ENCODE measurements around the gene UMODL1. TPM values are rescaled to one million over a fixed set of nuclear protein-coding genes. Genes with fewer than 3 reads are reported as not detected.
"Not testable (repeated sequence)": the region's sequence is repeated elsewhere in the genome, so short reads cannot be mapped to it uniquely, and the experiment has no call there.

The UMODL1 gene
- total RNA-seq, 1 donor from 2014 or later, result not detected

DNA sequence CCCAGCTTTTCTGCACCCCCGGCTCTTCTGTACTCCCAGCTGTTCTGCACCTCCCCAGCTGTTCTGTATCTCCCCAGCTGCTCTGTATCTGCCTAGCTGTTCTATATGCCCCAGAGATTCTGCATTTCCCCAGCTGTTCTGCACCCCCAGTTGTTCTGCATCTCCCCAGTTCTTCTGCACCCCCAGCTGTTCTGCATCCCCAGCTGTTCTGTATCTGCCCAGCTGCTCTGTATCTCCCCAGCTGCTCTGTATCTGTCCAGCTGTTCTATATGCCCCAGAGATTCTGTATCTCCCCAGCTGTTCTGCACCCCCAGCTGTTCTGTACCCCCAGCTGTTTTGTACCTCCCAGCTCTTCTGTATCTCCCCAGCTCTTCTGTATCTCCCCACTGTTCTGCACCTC, 41.1 kb downstream of the UMODL1 start:
- no peak for DNase-seq (ENCODE audit: low read depth in 2 of 2)

GRCh38 chr21:42112857-42113256, 41.7 kb downstream of the UMODL1 start:
- peak in 1 of 2 donors; percentile 16 for DNase-seq (ENCODE audit: low read depth in 2 of 2)

- peak; percentile 10 to 71 for DNase-seq (ENCODE audit: low read depth in 2 of 2)
Observed at GRCh38 chr21:42113926-42114409, 42.9 kb downstream of the UMODL1 start.

DNA sequence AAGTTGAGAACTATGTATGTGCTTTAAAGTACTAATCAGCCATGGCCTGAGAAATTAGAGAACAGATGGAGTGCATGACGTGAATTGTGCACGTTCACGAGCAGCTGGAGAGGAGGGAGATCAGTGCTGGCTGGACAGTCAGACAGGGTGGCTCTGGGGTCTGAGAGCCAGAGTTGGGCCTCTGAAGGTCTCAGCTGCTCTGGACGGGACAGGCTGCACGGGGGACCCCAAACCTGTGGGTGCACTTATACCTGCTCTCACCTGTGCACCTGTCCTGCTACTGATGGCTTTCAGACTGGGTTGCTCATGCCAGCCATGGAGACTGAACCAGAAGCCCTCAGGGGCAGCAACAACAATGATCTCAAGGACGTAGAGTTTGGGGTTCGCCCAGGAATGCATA, 43.5 kb downstream of the UMODL1 start:
- DNase-seq (ENCODE audit: low read depth in 2 of 2), result no peak

DNA sequence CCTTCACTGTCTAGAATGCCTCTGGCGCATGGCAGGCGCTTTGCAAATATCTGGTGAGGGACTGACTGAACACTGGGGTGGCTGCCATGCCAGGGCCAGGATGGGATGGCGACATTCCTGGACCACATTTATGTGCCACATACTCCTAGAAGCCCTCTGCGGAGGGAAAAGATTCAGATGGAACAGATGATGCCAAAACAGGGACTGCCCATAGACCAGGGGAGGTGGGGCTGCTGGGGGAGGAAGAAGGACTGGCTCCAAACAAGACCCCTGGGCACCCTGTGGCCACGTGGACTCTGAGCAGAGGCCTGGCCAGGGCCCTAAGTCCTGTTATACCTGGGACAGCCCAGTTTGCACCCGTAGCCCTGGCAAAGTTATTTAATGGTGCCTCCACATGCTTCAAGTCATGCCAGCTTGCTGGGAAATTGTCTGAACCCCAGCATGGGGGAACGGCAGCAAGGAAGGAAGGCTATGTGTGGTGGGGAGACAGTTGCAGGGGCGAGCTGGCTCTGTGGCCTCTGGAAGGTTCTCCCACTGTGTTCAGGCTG, 44.1 kb downstream of the UMODL1 start:
- DNase-seq (ENCODE audit: low read depth in 2 of 2), result no peak

DNA sequence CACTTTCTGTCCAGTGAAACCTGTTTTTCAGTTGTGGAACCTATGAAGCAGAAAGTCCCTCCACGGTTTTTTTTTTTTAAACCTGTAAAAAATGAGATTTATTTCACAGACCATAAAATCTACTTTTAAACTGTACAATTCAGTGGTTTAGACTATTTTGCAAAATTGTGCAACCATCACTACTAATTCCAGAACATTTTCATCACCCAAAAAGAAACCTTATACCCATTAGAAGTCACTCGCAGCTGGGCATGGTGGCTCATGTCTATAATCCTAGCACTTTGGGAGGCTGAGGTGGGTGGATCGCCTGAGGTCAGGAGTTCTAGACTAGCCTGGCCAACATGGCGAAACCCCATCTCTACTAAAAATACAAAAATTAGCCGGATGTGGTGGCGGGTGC, 45.4 kb downstream of the UMODL1 start:
- not testable (repeated sequence) for DNase-seq (ENCODE audit: low read depth in 2 of 2)

GRCh38 chr21:42117229-42117966, 46.3 kb downstream of the UMODL1 start:
- peak; percentile 61 to 72 for DNase-seq (ENCODE audit: low read depth in 2 of 2)

- no peak for DNase-seq (ENCODE audit: low read depth in 2 of 2)
Observed at GRCh38 chr21:42117967-42118780, 47.1 kb downstream of the UMODL1 start.

- DNase-seq (ENCODE audit: low read depth in 2 of 2), result peak in 1 of 2 donors; percentile 32
Observed at GRCh38 chr21:42118901-42119300, 47.8 kb downstream of the UMODL1 start.

GRCh38 chr21:42120101-42120902, 49.2 kb downstream of the UMODL1 start:
- no peak for DNase-seq (ENCODE audit: low read depth in 2 of 2)

DNA sequence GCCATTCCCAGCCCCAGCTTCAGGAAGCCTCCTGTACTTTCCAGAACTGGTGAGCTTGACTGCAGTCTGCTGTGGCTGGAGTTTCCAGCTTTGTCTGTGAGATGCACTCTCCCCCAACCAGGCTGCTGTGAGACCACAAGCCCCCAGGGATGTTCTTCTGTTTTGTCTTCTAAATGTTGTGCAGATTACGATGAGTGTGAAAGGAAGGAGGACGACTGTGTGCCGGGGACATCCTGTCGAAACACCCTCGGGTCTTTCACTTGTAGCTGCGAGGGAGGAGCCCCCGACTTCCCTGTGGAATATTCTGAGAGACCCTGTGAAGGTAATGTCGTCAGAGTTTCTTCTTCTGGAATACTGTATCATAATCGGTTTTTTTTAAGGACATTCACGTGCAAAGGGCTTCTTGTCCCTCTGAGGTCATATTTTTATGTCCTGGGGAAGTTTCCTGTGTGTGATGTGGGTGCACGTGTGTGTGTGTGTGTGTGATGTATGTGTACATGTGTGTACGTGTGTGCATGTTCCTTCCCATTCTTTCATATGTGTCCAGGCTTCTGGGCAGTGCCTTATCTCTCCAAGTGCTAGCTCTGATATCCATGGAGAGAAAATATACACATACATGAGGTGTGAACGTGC, 49.9 kb downstream of the UMODL1 start:
- DNase-seq (ENCODE audit: low read depth in 2 of 2), result no peak

- DNase-seq (ENCODE audit: low read depth in 2 of 2), result no peak
Observed at GRCh38 chr21:42121794-42122193, 50.7 kb downstream of the UMODL1 start.

GRCh38 chr21:42122398-42122797, 51.3 kb downstream of the UMODL1 start:
- no peak for DNase-seq (ENCODE audit: low read depth in 2 of 2)

DNA sequence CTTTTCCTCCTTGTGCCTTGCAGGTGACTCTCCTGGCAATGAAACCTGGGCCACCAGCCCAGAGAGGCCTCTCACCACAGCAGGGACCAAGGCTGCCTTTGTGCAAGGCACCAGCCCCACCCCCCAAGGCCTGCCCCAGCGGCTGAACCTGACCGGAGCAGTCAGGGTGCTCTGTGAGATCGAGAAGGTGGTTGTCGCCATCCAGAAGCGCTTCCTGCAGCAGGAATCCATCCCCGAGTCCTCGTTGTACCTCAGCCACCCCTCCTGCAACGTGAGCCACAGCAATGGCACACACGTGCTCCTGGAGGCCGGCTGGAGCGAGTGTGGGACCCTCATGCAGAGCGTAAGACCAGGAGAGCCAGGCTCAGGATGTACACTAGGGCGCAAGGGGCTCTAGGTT, 51.7 kb downstream of the UMODL1 start:
- DNase-seq (ENCODE audit: low read depth in 2 of 2), result no peak

GRCh38 chr21:42123219-42123908, 52.2 kb downstream of the UMODL1 start:
- DNase-seq (ENCODE audit: low read depth in 2 of 2), result no peak

DNA sequence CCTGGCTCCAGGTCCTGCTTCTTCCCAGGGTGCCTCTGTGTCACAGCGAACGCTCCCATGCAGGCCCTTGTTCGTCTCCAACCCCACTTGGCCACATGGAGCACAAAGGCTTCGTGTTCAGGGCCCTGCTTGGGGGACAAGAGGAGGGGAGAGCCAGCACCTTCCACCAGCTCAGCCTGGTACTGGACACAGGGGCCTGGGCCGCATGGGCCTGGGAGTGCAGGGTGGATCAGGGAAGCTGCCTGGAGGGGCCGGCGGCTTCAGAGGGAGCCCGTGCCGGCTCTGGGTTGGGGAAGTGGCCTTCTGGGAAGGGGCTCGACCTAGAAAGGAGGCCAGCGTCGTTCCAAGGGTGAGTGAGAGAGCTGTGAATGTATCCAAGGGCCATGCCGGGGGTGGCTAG, 53.0 kb downstream of the UMODL1 start:
- no peak for DNase-seq (ENCODE audit: low read depth in 2 of 2)

DNA sequence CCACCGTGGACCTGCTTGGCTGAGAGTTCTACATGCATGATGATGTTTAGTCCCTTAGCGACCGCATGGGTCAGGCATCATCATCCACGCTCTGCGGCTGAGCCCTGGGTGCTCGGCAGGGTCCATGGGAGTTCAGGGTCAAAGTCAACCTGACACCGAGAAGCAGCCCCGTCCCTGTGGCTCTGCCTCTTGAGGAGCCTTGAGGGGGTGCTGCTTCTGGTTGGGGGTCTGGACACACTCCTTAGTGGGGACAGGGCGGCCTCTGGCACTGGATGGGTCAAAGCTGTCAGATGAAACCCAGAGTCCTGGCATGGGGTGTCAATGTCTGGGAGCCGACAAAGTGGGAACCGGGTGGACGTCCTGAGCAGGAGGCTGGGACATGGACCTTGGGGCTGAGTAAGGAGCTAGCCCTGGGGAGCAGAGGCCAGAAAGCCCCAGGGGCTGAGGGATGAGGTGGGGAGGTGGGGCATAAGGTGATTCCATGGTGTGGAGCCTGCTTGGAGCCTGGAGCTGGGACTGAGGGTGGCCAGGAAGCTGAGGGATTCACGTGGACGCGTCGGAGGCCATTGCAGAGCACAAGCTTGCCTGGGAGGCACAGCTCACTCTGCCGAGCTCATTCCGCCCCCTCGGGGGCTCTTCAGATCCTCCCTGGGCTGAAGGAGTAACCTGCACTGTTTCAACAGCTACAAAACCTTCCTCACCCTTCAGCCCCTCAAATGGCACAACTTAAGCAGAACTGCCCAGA, 53.9 kb downstream of the UMODL1 start:
- no peak for DNase-seq (ENCODE audit: low read depth in 2 of 2)

DNA sequence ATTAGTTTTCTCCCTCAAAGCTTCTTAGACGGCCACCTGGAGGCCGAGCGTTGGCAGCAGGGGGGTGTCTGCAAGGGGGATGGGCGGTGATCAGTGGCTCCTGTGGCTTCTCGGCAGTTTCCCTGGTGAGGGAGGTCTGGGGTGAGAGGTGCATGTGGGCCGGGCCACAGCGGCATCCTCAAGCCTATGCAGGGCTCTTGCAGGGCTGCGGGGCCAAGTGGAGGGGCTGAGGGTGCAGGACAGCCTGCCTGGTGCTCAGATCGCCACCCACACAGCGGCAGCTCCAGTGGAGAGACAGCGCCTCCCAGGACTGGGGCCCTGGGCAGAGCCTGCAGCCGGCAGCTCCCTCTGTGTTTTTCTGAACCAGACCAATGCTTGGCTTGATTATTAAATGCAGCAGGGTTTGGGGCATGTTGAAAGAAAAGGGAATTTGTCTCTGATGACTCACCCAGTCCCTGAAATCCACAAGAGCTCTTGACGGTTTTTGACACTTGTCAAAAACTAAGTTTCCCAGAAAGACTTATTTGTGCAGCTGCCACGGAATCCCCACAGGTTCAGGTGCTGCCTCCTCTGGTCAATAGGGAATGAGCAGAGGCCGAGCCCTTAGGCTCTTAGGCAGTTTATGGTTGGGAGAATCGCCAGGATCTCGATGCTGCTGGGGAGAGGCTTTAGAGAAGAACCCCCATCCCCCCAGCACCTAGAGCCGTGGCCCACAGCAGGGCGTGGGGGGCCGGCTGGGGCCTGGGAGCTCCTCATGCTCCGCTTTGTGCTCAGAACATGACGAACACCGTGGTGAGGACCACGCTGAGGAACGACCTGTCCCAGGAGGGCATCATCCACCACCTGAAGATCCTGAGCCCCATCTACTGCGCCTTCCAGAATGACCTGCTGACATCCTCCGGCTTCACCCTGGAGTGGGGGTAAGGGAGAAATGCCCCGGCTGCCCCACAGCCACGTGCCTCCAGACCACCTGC, 54.7 kb downstream of the UMODL1 start:
- DNase-seq (ENCODE audit: low read depth in 2 of 2), result no peak

Measured in dermis microvascular lymphatic vessel endothelial cell (primary cell).